ENCODE results near the gene ITGB5.
"Not testable (repeated sequence)": the region's sequence is repeated elsewhere in the genome, so short reads cannot be mapped to it uniquely, and the experiment has no call there.

Gene ITGB5

GRCh38 chr3:124809039-124809438 is 78.1 kb downstream of the ITGB5 start:
- no peak for DNase-seq

- DNase-seq = no peak
Measured at GRCh38 chr3:124805671-124806070, 81.5 kb downstream of the ITGB5 start.

- DNase-seq = no peak
Measured at GRCh38 chr3:124804875-124805274, 82.3 kb downstream of the ITGB5 start.

- no peak for DNase-seq
Measured at GRCh38 chr3:124802702-124803101, 84.5 kb downstream of the ITGB5 start.

GRCh38 chr3:124802061-124802698 is 85.0 kb downstream of the ITGB5 start:
- DNase-seq = no peak

GRCh38 chr3:124800511-124801258 is 86.5 kb downstream of the ITGB5 start:
- no peak for DNase-seq

- DNase-seq = no peak
Measured at GRCh38 chr3:124800076-124800475, 87.1 kb downstream of the ITGB5 start.

GRCh38 chr3:124799676-124800075 is 87.5 kb downstream of the ITGB5 start:
- DNase-seq = no peak

GRCh38 chr3:124797426-124797945 is 89.7 kb downstream of the ITGB5 start:
- DNase-seq = no peak

GRCh38 chr3:124796477-124796876 is 90.7 kb downstream of the ITGB5 start:
- no peak for DNase-seq

- DNase-seq = no peak
Measured at GRCh38 chr3:124793054-124793739, 94.0 kb downstream of the ITGB5 start.

GRCh38 chr3:124792341-124793040 is 94.7 kb downstream of the ITGB5 start:
- DNase-seq = no peak

- DNase-seq = no peak
Measured at GRCh38 chr3:124791639-124792151, 95.5 kb downstream of the ITGB5 start.

GRCh38 chr3:124791142-124791541 is 96.0 kb downstream of the ITGB5 start:
- no peak for DNase-seq

- DNase-seq = not testable (repeated sequence)
Measured at GRCh38 chr3:124789103-124789502, 98.1 kb downstream of the ITGB5 start.

GRCh38 chr3:124788254-124788745 is 98.9 kb downstream of the ITGB5 start:
- DNase-seq = no peak

GRCh38 chr3:124787476-124788195 is 99.5 kb downstream of the ITGB5 start:
- DNase-seq = no peak

GRCh38 chr3:124786511-124787241 is 100.5 kb downstream of the ITGB5 start:
- no peak for DNase-seq

- no peak for DNase-seq
Measured at GRCh38 chr3:124785973-124786372, 101.2 kb downstream of the ITGB5 start.

- DNase-seq = no peak
Measured at GRCh38 chr3:124784686-124785382, 102.3 kb downstream of the ITGB5 start.

- no peak for DNase-seq
Measured at GRCh38 chr3:124783696-124784095, 103.5 kb downstream of the ITGB5 start.
